Activated T-cell treated with anti-CD3 and anti-CD28 coated beads for 48 hours (primary cell): ENCODE measurements around the gene IMMP2L.

ENCODE experiments used
- DNase-seq: peaks from one replicate; pipeline ENCODE4 v3.0.0-alpha.2; 2020; ENCODE audit warnings: low read depth

Gene IMMP2L

DNA sequence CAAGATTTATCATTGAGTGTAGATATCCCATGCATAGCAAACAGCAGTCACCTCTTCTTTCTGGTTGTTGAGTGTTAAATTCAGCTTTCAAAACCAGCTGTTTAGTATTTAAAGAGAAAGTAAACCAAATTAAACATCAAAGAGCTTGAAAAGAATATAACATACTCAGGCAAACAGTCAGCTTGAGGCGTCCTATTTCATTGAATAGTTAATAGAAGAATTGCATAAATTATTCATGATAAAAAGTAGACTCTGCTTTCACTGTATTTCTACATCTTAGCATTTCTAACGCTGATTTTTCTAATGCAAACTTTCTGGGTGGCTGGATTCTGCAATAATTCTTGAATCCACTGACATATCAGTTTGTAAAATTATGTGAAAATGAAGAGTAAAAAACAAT lies 935.9 kb downstream of the IMMP2L start:
- no peak for DNase-seq

DNA sequence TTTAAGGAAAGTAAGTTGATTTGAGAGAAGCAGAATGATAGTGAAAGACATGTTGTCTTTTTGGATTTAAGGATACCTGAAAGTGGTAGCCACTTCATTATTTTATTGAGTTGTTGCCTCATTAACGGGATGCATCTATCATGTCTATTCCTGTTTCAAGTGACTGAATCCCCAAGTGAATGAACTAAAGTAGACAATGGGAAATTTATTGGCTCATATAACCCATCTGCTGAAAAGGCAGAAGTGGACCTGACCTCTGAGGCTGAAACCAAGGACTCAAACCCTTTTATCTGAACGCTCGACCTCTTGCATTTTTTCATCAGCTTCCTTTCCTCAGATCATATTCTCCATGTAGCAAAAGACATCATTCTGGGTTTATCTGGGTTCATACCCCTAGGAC lies 937.0 kb downstream of the IMMP2L start:
- no peak for DNase-seq

DNA sequence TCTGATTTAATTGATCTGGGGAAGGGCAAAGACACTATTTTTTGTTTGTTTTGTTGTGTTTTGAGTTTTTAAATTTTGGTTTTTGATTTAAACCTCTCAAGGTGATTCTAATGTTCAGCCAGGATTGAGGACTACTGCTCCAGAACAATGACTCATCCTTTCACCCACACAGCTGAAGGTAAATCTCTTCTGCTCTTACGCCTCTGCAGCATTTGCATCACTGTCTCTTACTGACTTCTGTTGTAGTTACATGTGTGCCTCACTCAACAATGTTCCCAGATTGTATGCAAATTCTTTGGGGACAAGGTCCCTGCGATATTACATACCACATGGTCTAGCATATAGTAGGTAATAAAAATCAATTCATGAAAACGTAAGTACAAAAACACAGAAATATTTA lies 938.9 kb downstream of the IMMP2L start:
- no peak for DNase-seq

DNA sequence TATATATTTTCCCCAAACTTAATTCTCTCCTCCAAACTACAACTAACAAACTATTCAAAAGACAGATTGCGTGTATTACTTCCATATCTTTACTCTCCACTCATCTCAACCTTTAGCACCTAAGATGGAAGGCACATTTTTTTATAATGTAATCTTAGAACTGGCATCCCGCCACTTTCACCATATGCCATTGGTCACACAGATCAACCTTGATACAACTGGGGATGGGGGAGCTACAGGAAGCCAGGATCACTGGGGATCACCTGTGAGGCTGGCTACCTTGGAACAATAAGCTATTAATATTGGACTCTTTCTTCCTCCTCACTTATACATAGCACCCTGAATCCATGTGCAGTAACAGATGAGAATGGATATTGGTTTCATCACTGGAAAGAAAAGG lies 941.0 kb downstream of the IMMP2L start:
- DNase-seq = no peak

DNA sequence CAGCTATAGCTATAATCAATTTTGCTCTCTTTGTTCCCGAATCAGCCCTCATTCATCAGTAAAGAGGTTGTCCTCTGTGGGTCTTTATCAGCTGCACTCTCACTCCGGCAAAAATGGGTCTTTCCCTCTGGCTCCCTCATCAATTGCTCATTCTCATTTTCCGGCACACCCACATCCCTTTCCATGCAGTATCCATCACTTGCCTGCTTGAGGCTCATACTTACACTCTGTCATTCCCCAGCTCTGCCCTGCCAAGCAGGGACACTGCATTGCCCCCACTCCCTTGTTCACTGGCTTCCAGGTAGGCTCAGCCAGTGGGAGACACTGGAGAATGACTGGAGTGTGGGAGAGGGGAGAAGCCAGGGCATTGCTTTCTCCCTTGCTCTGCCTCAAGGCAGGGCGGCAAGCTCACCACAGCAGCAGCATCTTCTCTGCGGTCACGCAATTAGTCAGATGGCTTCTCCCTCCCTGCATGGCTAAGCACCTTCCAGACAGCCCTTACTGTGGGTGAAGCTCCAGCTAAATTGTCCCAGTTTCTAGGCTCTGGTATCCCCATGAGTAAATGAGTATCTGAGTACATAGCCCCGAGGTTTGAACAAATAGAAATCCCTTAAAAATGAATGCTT lies 942.1 kb downstream of the IMMP2L start:
- no peak for DNase-seq
